ENCODE results near the gene ATP4A. TPM values are rescaled to one million over a fixed set of nuclear protein-coding genes. Genes with fewer than 3 reads are reported as not detected.

ATP4A gene
- total RNA-seq, 1 donor: not detected

DNA sequence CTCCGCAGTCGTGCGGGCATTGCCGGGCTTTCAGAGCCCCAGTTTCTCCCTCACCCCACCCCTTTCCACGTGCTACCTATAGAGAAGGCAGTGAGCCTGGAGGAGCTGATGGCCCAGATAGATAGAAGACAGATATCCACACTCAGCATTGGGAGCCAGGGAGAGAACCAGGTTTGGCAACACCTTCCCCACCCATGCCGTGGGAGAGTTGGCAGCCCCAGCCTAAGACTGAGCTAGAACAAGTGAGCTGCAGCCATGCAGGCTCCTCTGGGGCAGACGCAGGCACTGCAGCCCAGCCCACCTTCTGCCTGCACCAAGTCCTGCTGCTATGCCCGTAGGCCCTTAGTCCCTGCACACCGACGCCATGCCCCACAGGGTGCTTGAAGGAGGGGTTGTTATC is 62.8 kb downstream of the ATP4A start:
- no peak overlapping the region for H3K27ac ChIP-seq (ENCODE audit: low read depth, low read length)
- no peaks in the 10 kb centered on the region for H3K79me2 ChIP-seq (ENCODE audit: insufficient read depth, low read length)
- no peaks in the 10 kb centered on the region for H4K20me1 ChIP-seq (ENCODE audit: insufficient read depth, low read length)
- TF ChIP-seq, protein P1, sequence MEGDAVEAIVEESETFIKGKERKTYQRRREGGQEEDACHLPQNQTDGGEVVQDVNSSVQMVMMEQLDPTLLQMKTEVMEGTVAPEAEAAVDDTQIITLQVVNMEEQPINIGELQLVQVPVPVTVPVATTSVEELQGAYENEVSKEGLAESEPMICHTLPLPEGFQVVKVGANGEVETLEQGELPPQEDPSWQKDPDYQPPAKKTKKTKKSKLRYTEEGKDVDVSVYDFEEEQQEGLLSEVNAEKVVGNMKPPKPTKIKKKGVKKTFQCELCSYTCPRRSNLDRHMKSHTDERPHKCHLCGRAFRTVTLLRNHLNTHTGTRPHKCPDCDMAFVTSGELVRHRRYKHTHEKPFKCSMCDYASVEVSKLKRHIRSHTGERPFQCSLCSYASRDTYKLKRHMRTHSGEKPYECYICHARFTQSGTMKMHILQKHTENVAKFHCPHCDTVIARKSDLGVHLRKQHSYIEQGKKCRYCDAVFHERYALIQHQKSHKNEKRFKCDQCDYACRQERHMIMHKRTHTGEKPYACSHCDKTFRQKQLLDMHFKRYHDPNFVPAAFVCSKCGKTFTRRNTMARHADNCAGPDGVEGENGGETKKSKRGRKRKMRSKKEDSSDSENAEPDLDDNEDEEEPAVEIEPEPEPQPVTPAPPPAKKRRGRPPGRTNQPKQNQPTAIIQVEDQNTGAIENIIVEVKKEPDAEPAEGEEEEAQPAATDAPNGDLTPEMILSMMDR (IDR thresholded peaks at IDR 0.05; ENCODE audit: extremely low read depth, low read depth, low read length): no peak
- no peaks in the 10 kb centered on the region for H3K27me3 ChIP-seq (ENCODE audit: insufficient read depth, low read length)
- no peaks in the 10 kb centered on the region for H3K36me3 ChIP-seq (ENCODE audit: insufficient read depth, low read length)
- no peak overlapping the region for H3K4me3 ChIP-seq (ENCODE audit: insufficient read depth, low read length)
- H2AFZ ChIP-seq (ENCODE audit: low read length): no peak overlapping the region
- H3K4me2 ChIP-seq (ENCODE audit: insufficient read depth, low read length): no peak overlapping the region
- peak; percentile 47 for DNase-seq (ENCODE audit: insufficient read length, low spot score, missing footprints)
- no peaks in the 10 kb centered on the region for H3K4me1 ChIP-seq (ENCODE audit: insufficient read depth, low read length)
- H3K9me3 ChIP-seq (ENCODE audit: low read depth, low read length): no peaks in the 10 kb centered on the region

Other genes with a start within 250 kb of the ATP4A start
- under 0.01 TPM in 1 of 2 replicates, not detected in the other for gene CD22, start 234.5 kb downstream of the ATP4A start, total RNA-seq
- gene FFAR1, start 215.8 kb downstream of the ATP4A start, total RNA-seq: not detected in 2 replicates
- gene FFAR3, start 205.2 kb downstream of the ATP4A start, total RNA-seq: not detected in 2 replicates
- not detected in 2 replicates for gene GPR42, start 192.6 kb downstream of the ATP4A start, total RNA-seq
- not detected in 2 replicates for gene FFAR2, start 115.4 kb downstream of the ATP4A start, total RNA-seq
- gene KRTDAP, start 73.2 kb downstream of the ATP4A start, total RNA-seq: not detected in 2 replicates
- 24.2 and 30.9 TPM in 2 replicates for gene DMKN, start 50.0 kb downstream of the ATP4A start, total RNA-seq
- gene SBSN, start 35.3 kb downstream of the ATP4A start, total RNA-seq: 4.7 and 12.1 TPM in 2 replicates
- gene GAPDHS, start 30.2 kb downstream of the ATP4A start, total RNA-seq: not detected in 2 replicates
- 93.1 and 98.8 TPM in 2 replicates for gene TMEM147, start 18.0 kb downstream of the ATP4A start, total RNA-seq
- gene PMIS2, start 22.5 kb upstream of the ATP4A start, total RNA-seq: not detected in 2 replicates
- gene HAUS5, start 49.1 kb upstream of the ATP4A start, total RNA-seq: 3.2 and 4.7 TPM in 2 replicates
- gene RBM42, start 65.4 kb upstream of the ATP4A start, total RNA-seq: 36.2 and 45.2 TPM in 2 replicates
- 0.29 and 0.36 TPM in 2 replicates for gene ETV2, start 78.1 kb upstream of the ATP4A start, total RNA-seq
- 123 and 185 TPM in 2 replicates for gene COX6B1, start 84.7 kb upstream of the ATP4A start, total RNA-seq
- gene UPK1A, start 102.9 kb upstream of the ATP4A start, total RNA-seq: not detected in 2 replicates
- gene ZBTB32, start 140.9 kb upstream of the ATP4A start, total RNA-seq: not detected in 2 replicates
- 6.5 and 6.8 TPM in 2 replicates for gene KMT2B, start 154.3 kb upstream of the ATP4A start, total RNA-seq
- 0.72 and 0.88 TPM in 2 replicates for gene IGFLR1, start 178.8 kb upstream of the ATP4A start, total RNA-seq
- 5.8 and 8.8 TPM in 2 replicates for gene U2AF1L4, start 181.8 kb upstream of the ATP4A start, total RNA-seq
- 8.8 and 11.6 TPM in 2 replicates for gene PSENEN, start 182.0 kb upstream of the ATP4A start, total RNA-seq
- gene LIN37, start 184.9 kb upstream of the ATP4A start, total RNA-seq: 9.0 and 13.6 TPM in 2 replicates
- gene HSPB6, start 193.4 kb upstream of the ATP4A start, total RNA-seq: 9.1 and 14.5 TPM in 2 replicates
- gene PROSER3, start 194.5 kb upstream of the ATP4A start, total RNA-seq: 5.8 and 6.2 TPM in 2 replicates
- 2.2 and 2.4 TPM in 2 replicates for gene ARHGAP33, start 211.9 kb upstream of the ATP4A start, total RNA-seq
- gene PRODH2, start 249.2 kb upstream of the ATP4A start, total RNA-seq: not detected in 2 replicates

Data from osteoblast (primary cell).